C4-2B (cell line): ENCODE results near the gene DSCAM.

Experiments used
- ZFX ChIP-seq: fragments of 450-650 bp; IDR thresholded peaks from 2 replicates; pipeline ENCODE4 v1.6.1; 2017
- TF ChIP-seq, protein P1 (sequence below): fragments of 450-650 bp; conservative IDR thresholded peaks from 2 replicates; pipeline ENCODE4 v1.5.1; 2017; ENCODE audit warnings: mild to moderate bottlenecking

DNA sequence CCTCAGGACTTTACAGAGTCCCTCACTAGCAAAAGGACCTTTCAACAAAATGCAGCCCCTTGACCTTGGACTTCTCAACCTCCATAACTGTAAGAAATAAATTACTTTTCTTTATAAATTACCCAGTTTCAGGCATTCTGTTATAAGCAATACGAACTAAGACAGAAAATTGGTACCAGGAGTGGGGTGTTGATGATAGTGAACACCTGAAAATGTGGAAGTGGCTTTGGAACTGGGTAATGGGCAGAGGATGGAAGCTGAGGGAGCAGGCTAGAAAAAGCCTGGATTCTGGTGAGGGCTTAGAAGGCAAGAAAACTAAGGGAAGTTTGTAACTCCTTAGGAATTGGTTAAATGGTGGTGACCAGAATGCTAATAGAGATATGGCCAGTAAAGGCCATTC, 46.8 kb downstream of the DSCAM start:
- TF ChIP-seq, protein P1, sequence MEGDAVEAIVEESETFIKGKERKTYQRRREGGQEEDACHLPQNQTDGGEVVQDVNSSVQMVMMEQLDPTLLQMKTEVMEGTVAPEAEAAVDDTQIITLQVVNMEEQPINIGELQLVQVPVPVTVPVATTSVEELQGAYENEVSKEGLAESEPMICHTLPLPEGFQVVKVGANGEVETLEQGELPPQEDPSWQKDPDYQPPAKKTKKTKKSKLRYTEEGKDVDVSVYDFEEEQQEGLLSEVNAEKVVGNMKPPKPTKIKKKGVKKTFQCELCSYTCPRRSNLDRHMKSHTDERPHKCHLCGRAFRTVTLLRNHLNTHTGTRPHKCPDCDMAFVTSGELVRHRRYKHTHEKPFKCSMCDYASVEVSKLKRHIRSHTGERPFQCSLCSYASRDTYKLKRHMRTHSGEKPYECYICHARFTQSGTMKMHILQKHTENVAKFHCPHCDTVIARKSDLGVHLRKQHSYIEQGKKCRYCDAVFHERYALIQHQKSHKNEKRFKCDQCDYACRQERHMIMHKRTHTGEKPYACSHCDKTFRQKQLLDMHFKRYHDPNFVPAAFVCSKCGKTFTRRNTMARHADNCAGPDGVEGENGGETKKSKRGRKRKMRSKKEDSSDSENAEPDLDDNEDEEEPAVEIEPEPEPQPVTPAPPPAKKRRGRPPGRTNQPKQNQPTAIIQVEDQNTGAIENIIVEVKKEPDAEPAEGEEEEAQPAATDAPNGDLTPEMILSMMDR: no peak
- TF ChIP-seq ZFX: no peak
